Measurements from ENCODE around the gene NCDN.

Gene NCDN

GRCh38 chr1:35557611-35558373 is at the start of gene NCDN:
Gene NCDN, plus strand, starts transcription at chr1:35557799. Its CDS starts 392 bp downstream, at chr1:35558191.
- peak within 1 kb of the TSS; percentile 92 to 99 for H3K27ac ChIP-seq
- TF ChIP-seq CTCF (IDR thresholded peaks at IDR 0.05), result no peak
- peak within 1 kb of the TSS; percentile 91 for H3K4me3 ChIP-seq
- DNase-seq (ENCODE audit: low spot score), result peak; percentile 99

GRCh38 chr1:35507947-35508346 is 49.7 kb upstream of the NCDN start:
- DNase-seq (ENCODE audit: low spot score), result no peak
- Histone ChIP-seq H3K4me3 (no peak overlapping the region), H3K27ac (no peak overlapping the region)
- TF ChIP-seq CTCF (IDR thresholded peaks at IDR 0.05), result no peak

GRCh38 chr1:35509558-35509957 is 48.0 kb upstream of the NCDN start:
- no peak for DNase-seq (ENCODE audit: low spot score)
- H3K4me3 ChIP-seq, result no peak overlapping the region
- H3K27ac ChIP-seq, result no peak overlapping the region
- TF ChIP-seq CTCF (IDR thresholded peaks at IDR 0.05), result no peak

GRCh38 chr1:35511305-35511704 is 46.3 kb upstream of the NCDN start:
- H3K27ac ChIP-seq, result no peak overlapping the region
- DNase-seq (ENCODE audit: low spot score), result no peak
- no peak for TF ChIP-seq CTCF (IDR thresholded peaks at IDR 0.05)
- no peak overlapping the region for H3K4me3 ChIP-seq

- Histone ChIP-seq H3K4me3 (no peak overlapping the region), H3K27ac (no peak overlapping the region)
- no peak for DNase-seq (ENCODE audit: low spot score)
- TF ChIP-seq CTCF (IDR thresholded peaks at IDR 0.05), result no peak
Observed at GRCh38 chr1:35518183-35518582, 39.4 kb upstream of the NCDN start.

GRCh38 chr1:35519432-35519831 is 38.2 kb upstream of the NCDN start:
- H3K27ac ChIP-seq, result no peak overlapping the region
- H3K4me3 ChIP-seq, result no peak overlapping the region
- TF ChIP-seq CTCF (IDR thresholded peaks at IDR 0.05), result no peak
- DNase-seq (ENCODE audit: low spot score), result no peak

GRCh38 chr1:35524106-35524505 is 33.5 kb upstream of the NCDN start:
- DNase-seq (ENCODE audit: low spot score), result no peak
- no peak for TF ChIP-seq CTCF (IDR thresholded peaks at IDR 0.05)
- Histone ChIP-seq H3K27ac (no peak overlapping the region), H3K4me3 (no peak overlapping the region)

Measured in coronary artery (tissue), 2 donors.